C4-2B (cell line): ENCODE measurements around the gene GUCY1B1.

Experiments
- ZFX ChIP-seq: fragments of 450-650 bp; IDR thresholded peaks from 2 replicates; pipeline ENCODE4 v1.6.1; 2017
- TF ChIP-seq, protein P1 (sequence below): fragments of 450-650 bp; conservative IDR thresholded peaks from 2 replicates; pipeline ENCODE4 v1.5.1; 2017; ENCODE audit warnings: mild to moderate bottlenecking

DNA sequence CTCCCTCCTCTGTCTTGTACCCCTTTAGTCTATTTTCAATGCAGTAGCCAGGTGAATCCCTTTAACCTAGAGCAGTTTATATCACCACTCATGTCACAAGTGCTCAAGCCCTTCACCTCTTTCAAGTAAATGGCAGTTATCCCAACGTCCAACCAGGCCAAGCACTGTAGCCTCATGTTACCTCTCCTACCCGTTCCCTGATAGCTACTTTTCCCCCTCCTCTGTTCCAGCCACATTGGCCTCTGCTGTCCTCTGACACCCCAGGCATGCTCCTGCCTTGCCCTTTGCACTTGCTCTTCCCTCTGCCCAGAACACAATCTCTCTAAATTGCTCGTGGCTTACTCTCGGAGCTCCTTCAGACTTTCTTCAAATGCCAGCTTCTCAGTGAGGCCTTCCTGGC lies 15.2 kb downstream of the GUCY1B1 start:
- TF ChIP-seq, protein P1, sequence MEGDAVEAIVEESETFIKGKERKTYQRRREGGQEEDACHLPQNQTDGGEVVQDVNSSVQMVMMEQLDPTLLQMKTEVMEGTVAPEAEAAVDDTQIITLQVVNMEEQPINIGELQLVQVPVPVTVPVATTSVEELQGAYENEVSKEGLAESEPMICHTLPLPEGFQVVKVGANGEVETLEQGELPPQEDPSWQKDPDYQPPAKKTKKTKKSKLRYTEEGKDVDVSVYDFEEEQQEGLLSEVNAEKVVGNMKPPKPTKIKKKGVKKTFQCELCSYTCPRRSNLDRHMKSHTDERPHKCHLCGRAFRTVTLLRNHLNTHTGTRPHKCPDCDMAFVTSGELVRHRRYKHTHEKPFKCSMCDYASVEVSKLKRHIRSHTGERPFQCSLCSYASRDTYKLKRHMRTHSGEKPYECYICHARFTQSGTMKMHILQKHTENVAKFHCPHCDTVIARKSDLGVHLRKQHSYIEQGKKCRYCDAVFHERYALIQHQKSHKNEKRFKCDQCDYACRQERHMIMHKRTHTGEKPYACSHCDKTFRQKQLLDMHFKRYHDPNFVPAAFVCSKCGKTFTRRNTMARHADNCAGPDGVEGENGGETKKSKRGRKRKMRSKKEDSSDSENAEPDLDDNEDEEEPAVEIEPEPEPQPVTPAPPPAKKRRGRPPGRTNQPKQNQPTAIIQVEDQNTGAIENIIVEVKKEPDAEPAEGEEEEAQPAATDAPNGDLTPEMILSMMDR: no peak
- no peak for TF ChIP-seq ZFX
